Activated CD4-positive, alpha-beta T cell treated with anti-CD3 and anti-CD28 coated beads for 36 hours (primary cell): ENCODE measurements around the gene PMCH. TPM values are rescaled to one million over a fixed set of nuclear protein-coding genes. Genes with fewer than 3 reads are reported as not detected.
"Not testable (repeated sequence)": the region's sequence is repeated elsewhere in the genome, so short reads cannot be mapped to it uniquely, and the experiment has no call there.

Experiments used
- ATAC-seq: fragments of 200-7000 bp; cut with Tn5 transposase; one replicate; pipeline ENCODE4 v1.10.0; 2021; ENCODE audit warnings: mild to moderate bottlenecking, moderate library complexity
- CTCF ChIA-PET: fragments of 350-600 bp; sonication (Branson Sonifier 250); formaldehyde crosslinking; loops from one replicate; lab custom pipeline; 2021; ENCODE audit warnings: antibody characterized with exemption; lab: Charles Lee
- POLR2A ChIA-PET: fragments of 350-600 bp; sonication (Branson Sonifier 250); formaldehyde crosslinking; loops from one replicate; lab custom pipeline; 2021; ENCODE audit warnings: antibody characterized with exemption, inconsistent platforms; lab: Charles Lee
- DNase-seq: peaks from one replicate; pipeline ENCODE4 v3.0.0-alpha.2; 2020
- H3K27ac Mint-ChIP-seq: one replicate; pipeline ENCODE4 v1.8.0; 2021; ENCODE audit warnings: mixed read lengths
- H3K27me3 Mint-ChIP-seq: one replicate; pipeline ENCODE4 v1.8.0; 2021; ENCODE audit warnings: mixed read lengths
- H3K36me3 Mint-ChIP-seq: one replicate; pipeline ENCODE4 v1.8.0; 2021; ENCODE audit warnings: low read depth, mixed read lengths
- H3K4me1 Mint-ChIP-seq: one replicate; pipeline ENCODE4 v1.8.0; 2021; ENCODE audit warnings: mixed read lengths
- H3K4me3 Mint-ChIP-seq: one replicate; pipeline ENCODE4 v1.8.0; 2021; ENCODE audit warnings: mild to moderate bottlenecking, moderate library complexity, mixed read lengths
- H3K9me3 Mint-ChIP-seq: one replicate; pipeline ENCODE4 v1.8.0; 2021; ENCODE audit warnings: low read depth, mixed read lengths
- intact Hi-C, 2 experiments: fragments of 100-400 bp; cut with DNase I in 1 of 2; cut with micrococcal nuclease in 1 of 2; formaldehyde crosslinking; loops; one replicate each; pipeline versions ENCODE4 v1.14.2 to v1.15.1; 2022 to 2024; cut with DNase I, micrococcal nuclease
- total RNA-seq, 2 experiments: library from RNA; stranded (reverse); gene quantifications; one replicate each; pipeline ENCODE4 v1.2.3, GENCODE V29; 2021

PMCH gene
- total RNA-seq, result under 1 TPM in 1 of 2 experiments, not detected in 1; 0.57 TPM

- no peak within 1 kb of the TSS for H3K27ac Mint-ChIP-seq
- intact Hi-C loops, result loop anchor here in 1 of 2 experiments (2.0 kb wide), 1 partner anchor 29 kb away; no protein-coding TSS in a partner anchor
- H3K36me3 Mint-ChIP-seq, result peaks cover 3% of the 10 kb centered on the region
- ChIA-PET CTCF (no interaction called here), POLR2A (no interaction called here)
- no peaks in the 10 kb centered on the region for H3K9me3 Mint-ChIP-seq
- peak; percentile 89 for ATAC-seq
- H3K4me3 Mint-ChIP-seq, result no peak within 1 kb of the TSS
- H3K4me1 Mint-ChIP-seq, result peaks cover 11% of the 10 kb centered on the region
- no peak for DNase-seq
- no peaks in the 10 kb centered on the region for H3K27me3 Mint-ChIP-seq
Observed at GRCh38 chr12:102197789-102198188, at the start of gene PMCH. TSS of gene PMCH (minus strand) at chr12:102197833. CDS start at chr12:102197770, 63 bp downstream.

GRCh38 chr12:102240859-102241258 lies 43.2 kb upstream of the PMCH start:
- POLR2A ChIA-PET, intact Hi-C loops, H3K27me3 Mint-ChIP-seq, H3K4me3 Mint-ChIP-seq, H3K36me3 Mint-ChIP-seq, ATAC-seq, H3K4me1 Mint-ChIP-seq, DNase-seq, H3K27ac Mint-ChIP-seq, CTCF ChIA-PET: not testable (repeated sequence)
- peaks cover 11% of the 10 kb centered on the region for H3K9me3 Mint-ChIP-seq

GRCh38 chr12:102234599-102234998 lies 37.0 kb upstream of the PMCH start:
- ATAC-seq (no peak), DNase-seq (no peak)
- ChIA-PET POLR2A (no interaction called here), CTCF (no interaction called here)
- H3K4me1 Mint-ChIP-seq, result no peaks in the 10 kb centered on the region
- H3K9me3 Mint-ChIP-seq, result peaks cover 6% of the 10 kb centered on the region
- intact Hi-C loops, result no loop called here
- H3K36me3 Mint-ChIP-seq, result no peaks in the 10 kb centered on the region
- no peak overlapping the region for H3K4me3 Mint-ChIP-seq
- H3K27me3 Mint-ChIP-seq, result peaks cover 4% of the 10 kb centered on the region
- H3K27ac Mint-ChIP-seq, result no peak overlapping the region

- no peak for ATAC-seq
- POLR2A ChIA-PET, result no interaction called here
- DNase-seq, result no peak
- CTCF ChIA-PET, result no interaction called here
- no peak overlapping the region for H3K4me3 Mint-ChIP-seq
- intact Hi-C loops, result no loop called here
- H3K27ac Mint-ChIP-seq, result no peak overlapping the region
- H3K27me3 Mint-ChIP-seq, result peaks cover 4% of the 10 kb centered on the region
- no peaks in the 10 kb centered on the region for H3K36me3 Mint-ChIP-seq
- no peaks in the 10 kb centered on the region for H3K9me3 Mint-ChIP-seq
- no peaks in the 10 kb centered on the region for H3K4me1 Mint-ChIP-seq
Observed at GRCh38 chr12:102232446-102232845, 34.8 kb upstream of the PMCH start.

GRCh38 chr12:102232036-102232435 lies 34.4 kb upstream of the PMCH start:
- POLR2A ChIA-PET, result no interaction called here
- no peaks in the 10 kb centered on the region for H3K4me1 Mint-ChIP-seq

GRCh38 chr12:102227954-102228353 lies 30.3 kb upstream of the PMCH start:
- peaks cover 2% of the 10 kb centered on the region for H3K27me3 Mint-ChIP-seq
- DNase-seq (no peak), ATAC-seq (no peak)
- no peaks in the 10 kb centered on the region for H3K9me3 Mint-ChIP-seq
- H3K27ac Mint-ChIP-seq, result no peak overlapping the region
- CTCF ChIA-PET, result interaction anchor here (0.6 to 0.9 kb wide), 2 partner anchors 212 to 1388 kb away, joined by 3 read pairs; no protein-coding TSS in a partner anchor
- POLR2A ChIA-PET, result no interaction called here
- H3K4me3 Mint-ChIP-seq, result no peak overlapping the region
- intact Hi-C loops, result no loop called here
- H3K36me3 Mint-ChIP-seq, result no peaks in the 10 kb centered on the region
- no peaks in the 10 kb centered on the region for H3K4me1 Mint-ChIP-seq

More at GRCh38 chr12:102232036-102232435, 34.4 kb upstream of the PMCH start:
- ATAC-seq (no peak), DNase-seq (no peak)
- intact Hi-C loops, result no loop called here
- H3K27me3 Mint-ChIP-seq, result peaks cover 4% of the 10 kb centered on the region
- no peaks in the 10 kb centered on the region for H3K36me3 Mint-ChIP-seq
- CTCF ChIA-PET, result no interaction called here
- H3K4me3 Mint-ChIP-seq, result no peak overlapping the region
- no peak overlapping the region for H3K27ac Mint-ChIP-seq
- no peaks in the 10 kb centered on the region for H3K9me3 Mint-ChIP-seq

- no peak overlapping the region for H3K4me3 Mint-ChIP-seq
- H3K36me3 Mint-ChIP-seq, result no peaks in the 10 kb centered on the region
- H3K4me1 Mint-ChIP-seq, result no peaks in the 10 kb centered on the region
- POLR2A ChIA-PET, result no interaction called here
- CTCF ChIA-PET, result no interaction called here
- H3K27ac Mint-ChIP-seq, result no peak overlapping the region
- intact Hi-C loops, result no loop called here
- ATAC-seq, result no peak
- no peak for DNase-seq
- no peaks in the 10 kb centered on the region for H3K27me3 Mint-ChIP-seq
- no peaks in the 10 kb centered on the region for H3K9me3 Mint-ChIP-seq
Observed at GRCh38 chr12:102220736-102221135, 23.1 kb upstream of the PMCH start.

- Mint-ChIP-seq H3K4me3 (no peak overlapping the region), H3K27me3 (no peaks in the 10 kb centered on the region), H3K4me1 (no peaks in the 10 kb centered on the region), H3K9me3 (peaks cover 4% of the 10 kb centered on the region), H3K36me3 (no peaks in the 10 kb centered on the region), H3K27ac (no peak overlapping the region)
- ChIA-PET CTCF (no interaction called here), POLR2A (no interaction called here)
- intact Hi-C loops, result no loop called here
- no peak for DNase-seq
- no peak for ATAC-seq
Observed at GRCh38 chr12:102215992-102216691, 18.5 kb upstream of the PMCH start.

- H3K9me3 Mint-ChIP-seq, result peaks cover 15% of the 10 kb centered on the region
- no peak overlapping the region for H3K4me3 Mint-ChIP-seq
- no peak for DNase-seq
- H3K27ac Mint-ChIP-seq, result no peak overlapping the region
- no peaks in the 10 kb centered on the region for H3K4me1 Mint-ChIP-seq
- H3K36me3 Mint-ChIP-seq, result peaks cover 18% of the 10 kb centered on the region
- ATAC-seq, result no peak
- ChIA-PET POLR2A (no interaction called here), CTCF (no interaction called here)
- intact Hi-C loops, result no loop called here
- H3K27me3 Mint-ChIP-seq, result no peaks in the 10 kb centered on the region
Observed at GRCh38 chr12:102204025-102204424, 6.4 kb upstream of the PMCH start.

GRCh38 chr12:102202556-102202955 lies 4.9 kb upstream of the PMCH start:
- no peak for DNase-seq
- H3K27ac Mint-ChIP-seq, result no peak overlapping the region
- ChIA-PET CTCF (no interaction called here), POLR2A (no interaction called here)
- H3K4me3 Mint-ChIP-seq, result no peak overlapping the region
- no peak for ATAC-seq
- no peaks in the 10 kb centered on the region for H3K27me3 Mint-ChIP-seq
- H3K9me3 Mint-ChIP-seq, result peaks cover 4% of the 10 kb centered on the region
- peaks cover 8% of the 10 kb centered on the region for H3K36me3 Mint-ChIP-seq
- intact Hi-C loops, result no loop called here
- peaks cover 3% of the 10 kb centered on the region for H3K4me1 Mint-ChIP-seq

- no peak for DNase-seq
- Mint-ChIP-seq H3K9me3 (peaks cover 2% of the 10 kb centered on the region), H3K36me3 (peaks cover 7% of the 10 kb centered on the region), H3K4me3 (no peak overlapping the region), H3K4me1 (peaks cover 11% of the 10 kb centered on the region), H3K27ac (no peak overlapping the region), H3K27me3 (no peaks in the 10 kb centered on the region)
- POLR2A ChIA-PET, result no interaction called here
- CTCF ChIA-PET, result no interaction called here
- no peak for ATAC-seq
- intact Hi-C loops, result no loop called here
Observed at GRCh38 chr12:102201436-102202061, 3.9 kb upstream of the PMCH start.

- ChIA-PET CTCF (interaction anchor here (0.9 kb wide), 1 partner anchor 30 kb away, joined by 3 read pairs; no protein-coding TSS in a partner anchor), POLR2A (no interaction called here)
- H3K9me3 Mint-ChIP-seq, result no peaks in the 10 kb centered on the region
- intact Hi-C loops, result loop anchor here in 1 of 2 experiments (2.0 kb wide), 1 partner anchor 27 kb away; no protein-coding TSS in a partner anchor
- H3K4me3 Mint-ChIP-seq, result no peak overlapping the region
- DNase-seq, result no peak
- ATAC-seq, result no peak
- H3K27ac Mint-ChIP-seq, result no peak overlapping the region
- no peaks in the 10 kb centered on the region for H3K27me3 Mint-ChIP-seq
- H3K4me1 Mint-ChIP-seq, result peaks cover 11% of the 10 kb centered on the region
- H3K36me3 Mint-ChIP-seq, result peaks cover 3% of the 10 kb centered on the region
Observed at GRCh38 chr12:102195826-102196225, 1.8 kb downstream of the PMCH start.
